Ovary (tissue), 3 donors: ENCODE results near the gene AUTS2.

Experiments
- CTCF ChIP-seq, 3 donors: fragments of 450-650 bp in 2 of 3; fragments of 200-600 bp in 1 of 3; IDR thresholded peaks; one replicate each; pipeline versions ENCODE4 v1.5.1 to v1.8.0; 2016 to 2022; ENCODE audit warnings: antibody characterized with exemption in 3 of 3, mild to moderate bottlenecking in 1 of 3
- POLR2A ChIP-seq: fragments of 450-650 bp; IDR thresholded peaks from one replicate; pipeline ENCODE4 v1.6.1; 2017; ENCODE audit warnings: antibody characterized with exemption, mild to moderate bottlenecking, moderate library complexity
- donor health status: DM: no; HTN: no; CAD: no.

GRCh38 chr7:70703785-70704184, 1105.5 kb downstream of the AUTS2 start:
- TF ChIP-seq POLR2A (no peak), CTCF (IDR thresholded peaks at IDR 0.05) (no peak)
